PC-3 (cell line): ENCODE measurements around the gene VPS8.

Source experiments
- EZH2 ChIP-seq: fragments of 300-600 bp; sonication (generic); IDR thresholded peaks from one replicate; pipeline ENCODE4 v1.6.1; 2017; ENCODE audit warnings: antibody characterized with exemption, mild to moderate bottlenecking, low read length; ENCODE audit not compliant: unreplicated experiment
- TF ChIP-seq, protein P1 (sequence below): fragments of 300-600 bp; sonication (generic); conservative IDR thresholded peaks from 2 replicates; pipeline ENCODE4 v1.5.1; 2017; ENCODE audit warnings: antibody characterized with exemption, low read depth, mild to moderate bottlenecking, low read length

DNA sequence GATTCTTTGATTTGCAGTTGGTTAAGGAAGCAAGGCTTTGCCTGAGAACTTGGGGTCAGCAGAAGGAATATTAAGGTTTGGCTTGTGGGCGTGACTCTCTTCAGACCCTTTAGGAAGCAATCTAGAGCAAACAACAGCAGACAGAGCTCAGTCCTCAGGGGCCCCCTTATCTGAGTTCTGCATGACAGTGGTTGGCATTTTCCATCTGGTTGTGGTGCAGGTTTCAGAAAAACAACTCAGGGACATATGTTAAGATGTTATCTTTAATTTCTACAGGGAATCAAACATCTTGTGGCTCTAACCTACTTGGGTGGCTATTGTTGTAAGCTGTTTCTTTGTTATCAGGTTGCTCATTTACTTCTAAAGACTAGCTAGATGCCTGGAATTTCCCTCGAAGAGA lies 141.4 kb downstream of the VPS8 start:
- TF ChIP-seq, protein P1, sequence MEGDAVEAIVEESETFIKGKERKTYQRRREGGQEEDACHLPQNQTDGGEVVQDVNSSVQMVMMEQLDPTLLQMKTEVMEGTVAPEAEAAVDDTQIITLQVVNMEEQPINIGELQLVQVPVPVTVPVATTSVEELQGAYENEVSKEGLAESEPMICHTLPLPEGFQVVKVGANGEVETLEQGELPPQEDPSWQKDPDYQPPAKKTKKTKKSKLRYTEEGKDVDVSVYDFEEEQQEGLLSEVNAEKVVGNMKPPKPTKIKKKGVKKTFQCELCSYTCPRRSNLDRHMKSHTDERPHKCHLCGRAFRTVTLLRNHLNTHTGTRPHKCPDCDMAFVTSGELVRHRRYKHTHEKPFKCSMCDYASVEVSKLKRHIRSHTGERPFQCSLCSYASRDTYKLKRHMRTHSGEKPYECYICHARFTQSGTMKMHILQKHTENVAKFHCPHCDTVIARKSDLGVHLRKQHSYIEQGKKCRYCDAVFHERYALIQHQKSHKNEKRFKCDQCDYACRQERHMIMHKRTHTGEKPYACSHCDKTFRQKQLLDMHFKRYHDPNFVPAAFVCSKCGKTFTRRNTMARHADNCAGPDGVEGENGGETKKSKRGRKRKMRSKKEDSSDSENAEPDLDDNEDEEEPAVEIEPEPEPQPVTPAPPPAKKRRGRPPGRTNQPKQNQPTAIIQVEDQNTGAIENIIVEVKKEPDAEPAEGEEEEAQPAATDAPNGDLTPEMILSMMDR = no peak
- no peak for TF ChIP-seq EZH2
